HTERT RPE-1 (cell line): ENCODE data around the gene OTUB1.

Experiments used
- in situ Hi-C: fragments of 300-500 bp; cut with MboI; formaldehyde crosslinking; loops from 4 replicates; pipeline ENCODE4 v1.14.3; 2020; ENCODE audit warnings: low sequenced_read_pairs

Gene OTUB1

GRCh38 chr11:63974259-63975143, 11.7 kb upstream of the OTUB1 start, which contains the start of gene COX8A:
Gene COX8A (plus strand): TSS chr11:63974620. CDS start chr11:63974681, 61 bp downstream.
- in situ Hi-C loops: no loop called here

- in situ Hi-C loops: no loop called here
Measured at GRCh38 chr11:63978551-63979239, 7.5 kb upstream of the OTUB1 start.

- in situ Hi-C loops: no loop called here
Measured at GRCh38 chr11:63979426-63979825, 6.8 kb upstream of the OTUB1 start.

- in situ Hi-C loops: no loop called here
Measured at GRCh38 chr11:63985812-63986155, 454 bp upstream of the OTUB1 start.

- in situ Hi-C loops: no loop called here
Measured at GRCh38 chr11:63986932-63987513, 785 bp downstream of the OTUB1 start.

- in situ Hi-C loops: no loop called here
Measured at GRCh38 chr11:63991558-63991957, 5.3 kb downstream of the OTUB1 start.

- in situ Hi-C loops: no loop called here
Measured at GRCh38 chr11:63993100-63993499, 6.9 kb downstream of the OTUB1 start.

GRCh38 chr11:63993993-63994392, 7.8 kb downstream of the OTUB1 start:
- in situ Hi-C loops: no loop called here

GRCh38 chr11:63996512-63996911, 10.3 kb downstream of the OTUB1 start:
- in situ Hi-C loops: no loop called here

GRCh38 chr11:63997104-63997700, 11.0 kb downstream of the OTUB1 start:
- in situ Hi-C loops: no loop called here

- in situ Hi-C loops: no loop called here
Measured at GRCh38 chr11:63997801-63998337, 11.6 kb downstream of the OTUB1 start.

GRCh38 chr11:63998558-63999348, 12.5 kb downstream of the OTUB1 start:
- in situ Hi-C loops: no loop called here

GRCh38 chr11:63999349-64000025, 13.2 kb downstream of the OTUB1 start:
- in situ Hi-C loops: no loop called here

- in situ Hi-C loops: no loop called here
Measured at GRCh38 chr11:64000026-64000739, 13.9 kb downstream of the OTUB1 start.

GRCh38 chr11:64000740-64001483, 14.7 kb downstream of the OTUB1 start:
- in situ Hi-C loops: no loop called here

GRCh38 chr11:64001484-64002420, 15.5 kb downstream of the OTUB1 start:
- in situ Hi-C loops: no loop called here

- in situ Hi-C loops: no loop called here
Measured at GRCh38 chr11:64003807-64004589, 17.8 kb downstream of the OTUB1 start.
